Activated T-cell treated with anti-CD3 and anti-CD28 coated beads for 1 hour (primary cell): ENCODE data around the gene AHCY.
"Not testable (repeated sequence)": the region's sequence is repeated elsewhere in the genome, so short reads cannot be mapped to it uniquely, and the experiment has no call there.

Experiments used
- DNase-seq: peaks from one replicate; pipeline ENCODE4 v3.0.0-alpha.2; 2020; ENCODE audit warnings: low read depth

The AHCY gene

GRCh38 chr20:34254979-34255378, 48.2 kb downstream of the AHCY start:
- no peak for DNase-seq

- not testable (repeated sequence) for DNase-seq
Measured at GRCh38 chr20:34252431-34253086, 50.6 kb downstream of the AHCY start.

- DNase-seq = no peak
Measured at GRCh38 chr20:34251619-34252018, 51.5 kb downstream of the AHCY start.

- no peak for DNase-seq
Measured at GRCh38 chr20:34250005-34250404, 53.1 kb downstream of the AHCY start.

- no peak for DNase-seq
Measured at GRCh38 chr20:34249291-34249690, 53.9 kb downstream of the AHCY start.

- no peak for DNase-seq
Measured at GRCh38 chr20:34246126-34246626, 57.0 kb downstream of the AHCY start.

- DNase-seq = no peak
Measured at GRCh38 chr20:34243377-34243776, 59.8 kb downstream of the AHCY start.

GRCh38 chr20:34242879-34243278, 60.3 kb downstream of the AHCY start:
- DNase-seq = no peak

- not testable (repeated sequence) for DNase-seq
Measured at GRCh38 chr20:34242015-34242414, 61.1 kb downstream of the AHCY start.

- no peak for DNase-seq
Measured at GRCh38 chr20:34240693-34241615, 62.2 kb downstream of the AHCY start, which contains the start of gene ASIP. Gene ASIP, plus strand, starts transcription at chr20:34241423. Its CDS starts 18,952 bp downstream, at chr20:34260375.

- no peak for DNase-seq
Measured at GRCh38 chr20:34240121-34240520, 63.0 kb downstream of the AHCY start.

- DNase-seq = no peak
Measured at GRCh38 chr20:34237942-34238341, 65.2 kb downstream of the AHCY start.

GRCh38 chr20:34235875-34236274, 67.3 kb downstream of the AHCY start:
- DNase-seq = no peak

GRCh38 chr20:34233687-34234086, 69.5 kb downstream of the AHCY start:
- no peak for DNase-seq

- no peak for DNase-seq
Measured at GRCh38 chr20:34232494-34233087, 70.6 kb downstream of the AHCY start.

- DNase-seq = no peak
Measured at GRCh38 chr20:34231634-34232033, 71.5 kb downstream of the AHCY start.
